Measurements from ENCODE around the gene RBM17.
"Not testable (repeated sequence)": the region's sequence is repeated elsewhere in the genome, so short reads cannot be mapped to it uniquely, and the experiment has no call there.

Gene RBM17

DNA sequence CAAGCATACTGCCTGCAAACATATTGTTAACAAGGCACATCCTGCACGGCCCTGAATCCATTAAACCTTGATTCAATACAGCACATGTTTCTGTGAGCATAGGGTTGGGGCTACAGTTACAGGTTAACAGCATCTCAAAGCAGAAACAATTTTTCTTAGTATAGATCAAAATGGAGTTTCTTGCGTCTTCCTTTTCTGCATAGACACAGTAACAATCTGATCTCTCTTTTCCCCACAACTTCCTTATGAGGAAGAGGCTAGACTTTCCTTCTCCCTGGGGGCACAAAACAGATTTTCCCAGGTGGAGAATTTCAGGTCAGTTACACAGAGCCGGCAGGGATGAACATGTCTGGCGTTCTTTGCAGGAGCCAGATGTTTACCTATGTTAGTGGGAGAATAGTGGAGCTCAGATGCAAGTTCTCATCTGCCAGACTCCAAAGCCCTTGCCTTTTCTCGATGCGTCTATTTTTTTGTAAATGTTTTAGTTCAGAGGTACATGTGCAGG, 76.4 kb downstream of the RBM17 start:
- H3K27me3 ChIP-seq (ENCODE audit: insufficient read depth, low read length), result no peaks in the 10 kb centered on the region
- H3K36me3 ChIP-seq (ENCODE audit: insufficient read depth, low read length), result peaks cover 10% of the 10 kb centered on the region
- H3K9ac ChIP-seq (ENCODE audit: low read depth, low read length), result no peak overlapping the region
- no peak overlapping the region for H3K27ac ChIP-seq (ENCODE audit: low read depth, low read length)
- no peaks in the 10 kb centered on the region for H3K9me3 ChIP-seq (ENCODE audit: insufficient read depth, low read depth, low read length)
- H3K4me3 ChIP-seq (ENCODE audit: low read length), result no peak overlapping the region
- H3K4me1 ChIP-seq (ENCODE audit: insufficient read depth, low read length), result peaks cover 18% of the 10 kb centered on the region; the same call in 1 of the 2 replicates
- WGBS, result 80% methylated on average over 6 of the region's 6 CpGs

DNA sequence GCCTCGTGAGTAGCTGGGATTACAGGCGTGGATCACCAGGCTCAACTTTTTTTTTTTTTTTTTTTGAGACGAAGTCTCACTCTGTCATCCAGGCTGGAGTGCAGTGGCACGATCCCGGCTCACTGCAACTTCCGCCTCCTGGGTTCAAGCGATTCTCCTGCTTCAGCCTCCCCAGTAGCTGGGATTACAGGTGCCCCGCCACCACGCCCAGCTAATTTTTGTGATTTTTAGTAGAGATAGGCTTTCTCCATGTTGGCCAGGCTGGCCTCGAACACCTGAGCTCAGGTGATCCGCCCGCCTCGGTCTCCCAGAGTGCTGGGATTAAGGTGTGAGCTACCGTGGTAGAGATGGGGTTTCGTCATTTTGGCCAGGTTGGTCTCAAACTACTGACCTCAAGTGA, 77.1 kb downstream of the RBM17 start:
- not testable (repeated sequence) for H3K4me3 ChIP-seq (ENCODE audit: low read length); H3K9me3 ChIP-seq (ENCODE audit: insufficient read depth, low read depth, low read length); H3K27me3 ChIP-seq (ENCODE audit: insufficient read depth, low read length); H3K9ac ChIP-seq (ENCODE audit: low read depth, low read length); H3K27ac ChIP-seq (ENCODE audit: low read depth, low read length)
- peaks cover 18% of the 10 kb centered on the region; the same call in 1 of the 2 replicates for H3K4me1 ChIP-seq (ENCODE audit: insufficient read depth, low read length)
- WGBS, result 95% methylated on average over 15 of the region's 15 CpGs
- peaks cover 10% of the 10 kb centered on the region for H3K36me3 ChIP-seq (ENCODE audit: insufficient read depth, low read length)
